ENCODE measurements around the gene ORAI3. TPM values are rescaled to one million over a fixed set of nuclear protein-coding genes. Genes with fewer than 3 reads are reported as not detected.

ORAI3 gene
- total and polyA plus RNA-seq, 2 of the 13 experiments (the other 11 are each of a cell fraction or from before 2014, with no cell fraction given): 11.4 to 32.0 TPM

DNA sequence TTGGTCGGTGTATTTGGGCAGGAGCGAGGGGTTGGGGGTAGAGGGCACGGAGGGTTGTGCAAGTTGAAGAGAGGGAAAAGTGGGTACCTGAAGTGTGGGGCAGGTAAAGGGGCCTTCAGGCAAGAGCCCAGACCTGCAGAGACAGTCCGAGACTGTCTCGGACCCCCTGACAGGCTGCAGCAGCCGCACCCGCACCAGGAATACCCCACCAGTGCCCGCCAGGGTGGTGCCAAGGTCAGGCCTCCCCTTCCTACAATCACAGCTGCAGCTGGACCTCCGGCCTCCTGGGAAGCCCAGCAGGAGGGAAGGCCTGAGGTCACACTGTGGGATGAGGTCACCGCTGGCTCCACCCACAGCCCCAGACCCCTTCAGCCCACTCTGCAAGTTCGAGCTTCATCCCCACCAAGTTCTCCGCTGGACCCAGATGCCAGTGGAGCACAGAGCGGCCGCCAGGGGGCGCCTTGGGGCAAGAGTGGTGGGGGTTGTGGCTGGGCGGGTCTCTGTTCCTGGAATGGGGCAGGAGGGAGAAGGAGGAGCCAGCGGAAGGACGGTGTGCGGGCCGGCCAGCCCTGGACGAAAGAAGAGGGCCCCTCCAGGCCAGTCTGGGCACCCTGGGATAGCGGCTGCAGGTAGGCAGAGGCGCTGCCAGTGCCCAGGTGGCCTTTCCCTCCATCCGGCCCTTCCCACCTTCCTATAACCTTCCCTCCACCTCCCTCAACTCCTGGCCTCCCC lies 36.0 kb downstream of the ORAI3 start, which contains the start of gene HSD3B7 (continued):
- TF ChIP-seq ZNF607 (CRISPR knock-in tag; IDR thresholded peaks at IDR 0.05; ENCODE audit: borderline replicate concordance): no peak; the same call in 1 of the 2 replicates
- no peak for TF ChIP-seq ZNF615 (CRISPR knock-in tag; IDR thresholded peaks at IDR 0.05; ENCODE audit: borderline replicate concordance)
- no peak for TF ChIP-seq RCOR2 (CRISPR knock-in tag; IDR thresholded peaks at IDR 0.05)
- peak; percentile 81 for TF ChIP-seq PTBP1 (IDR thresholded peaks at IDR 0.05; ENCODE audit: low read depth, low read length, poor library complexity, severe bottlenecking)
- no peak; the same call in 1 of the 2 replicates for TF ChIP-seq ARNTL (CRISPR knock-in tag; IDR thresholded peaks at IDR 0.05)
- 0 out of 2 replicates have a peak, but pooled peaks have one; percentile 6 for TF ChIP-seq ZNF138 (CRISPR knock-in tag; IDR thresholded peaks at IDR 0.05; ENCODE audit: low read depth)
- TF ChIP-seq KLF13 (CRISPR knock-in tag; IDR thresholded peaks at IDR 0.05): no peak
- TF ChIP-seq MIER3 (CRISPR knock-in tag; IDR thresholded peaks at IDR 0.05; ENCODE audit: borderline replicate concordance): 0 out of 2 replicates have a peak, but pooled peaks have one; percentile 65
- 0 out of 2 replicates have a peak, but pooled peaks have one; percentile 61 for TF ChIP-seq NR1H2 (CRISPR knock-in tag; IDR thresholded peaks at IDR 0.05; ENCODE audit: borderline replicate concordance, low read depth)
- peak; percentile 68 for TF ChIP-seq ELF1 (CRISPR knock-in tag; IDR thresholded peaks at IDR 0.05)
- TF ChIP-seq TAF1 (CRISPR knock-in tag; IDR thresholded peaks at IDR 0.05): peak; percentile 59; the same call in 1 of the 2 replicates
- no peak for TF ChIP-seq PBX3 (CRISPR knock-in tag; IDR thresholded peaks at IDR 0.05; ENCODE audit: borderline replicate concordance)
- 0 out of 2 replicates have a peak, but pooled peaks have one; percentile 23 for TF ChIP-seq TRIM24 (CRISPR knock-in tag; IDR thresholded peaks at IDR 0.05)
- TF ChIP-seq, protein P1, sequence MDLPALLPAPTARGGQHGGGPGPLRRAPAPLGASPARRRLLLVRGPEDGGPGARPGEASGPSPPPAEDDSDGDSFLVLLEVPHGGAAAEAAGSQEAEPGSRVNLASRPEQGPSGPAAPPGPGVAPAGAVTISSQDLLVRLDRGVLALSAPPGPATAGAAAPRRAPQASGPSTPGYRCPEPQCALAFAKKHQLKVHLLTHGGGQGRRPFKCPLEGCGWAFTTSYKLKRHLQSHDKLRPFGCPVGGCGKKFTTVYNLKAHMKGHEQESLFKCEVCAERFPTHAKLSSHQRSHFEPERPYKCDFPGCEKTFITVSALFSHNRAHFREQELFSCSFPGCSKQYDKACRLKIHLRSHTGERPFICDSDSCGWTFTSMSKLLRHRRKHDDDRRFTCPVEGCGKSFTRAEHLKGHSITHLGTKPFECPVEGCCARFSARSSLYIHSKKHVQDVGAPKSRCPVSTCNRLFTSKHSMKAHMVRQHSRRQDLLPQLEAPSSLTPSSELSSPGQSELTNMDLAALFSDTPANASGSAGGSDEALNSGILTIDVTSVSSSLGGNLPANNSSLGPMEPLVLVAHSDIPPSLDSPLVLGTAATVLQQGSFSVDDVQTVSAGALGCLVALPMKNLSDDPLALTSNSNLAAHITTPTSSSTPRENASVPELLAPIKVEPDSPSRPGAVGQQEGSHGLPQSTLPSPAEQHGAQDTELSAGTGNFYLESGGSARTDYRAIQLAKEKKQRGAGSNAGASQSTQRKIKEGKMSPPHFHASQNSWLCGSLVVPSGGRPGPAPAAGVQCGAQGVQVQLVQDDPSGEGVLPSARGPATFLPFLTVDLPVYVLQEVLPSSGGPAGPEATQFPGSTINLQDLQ (CRISPR knock-in tag; IDR thresholded peaks at IDR 0.05): peak; percentile 68
- TF ChIP-seq STAT5B (CRISPR knock-in tag; IDR thresholded peaks at IDR 0.05): peak; percentile 60; the same call in 1 of the 2 replicates
- peak; percentile 91 for TF ChIP-seq KDM2A (CRISPR knock-in tag; IDR thresholded peaks at IDR 0.05; ENCODE audit: borderline replicate concordance, low read depth)
- TF ChIP-seq SIN3B (IDR thresholded peaks at IDR 0.05; ENCODE audit: low read length): 0 out of 2 replicates have a peak, but pooled peaks have one; percentile 13
- TF ChIP-seq ZNF225 (CRISPR knock-in tag; IDR thresholded peaks at IDR 0.05): peak; percentile 50; the same call in 1 of the 2 replicates
- TF ChIP-seq CC2D1A (CRISPR knock-in tag; IDR thresholded peaks at IDR 0.05): 0 out of 2 replicates have a peak, but pooled peaks have one; percentile 63
- TF ChIP-seq SETDB1 (CRISPR knock-in tag; IDR thresholded peaks at IDR 0.05; ENCODE audit: borderline replicate concordance): no peak
- TF ChIP-seq HOXA7 (CRISPR knock-in tag; IDR thresholded peaks at IDR 0.05): no peak
- 0 out of 2 replicates have a peak, but pooled peaks have one; percentile 73 for TF ChIP-seq KLF12 (CRISPR knock-in tag; IDR thresholded peaks at IDR 0.05; ENCODE audit: borderline replicate concordance)
- 0 out of 2 replicates have a peak, but pooled peaks have one; percentile 60 for TF ChIP-seq ZNF709 (CRISPR knock-in tag; IDR thresholded peaks at IDR 0.05)
- TF ChIP-seq, protein P2, sequence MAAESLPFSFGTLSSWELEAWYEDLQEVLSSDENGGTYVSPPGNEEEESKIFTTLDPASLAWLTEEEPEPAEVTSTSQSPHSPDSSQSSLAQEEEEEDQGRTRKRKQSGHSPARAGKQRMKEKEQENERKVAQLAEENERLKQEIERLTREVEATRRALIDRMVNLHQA (CRISPR knock-in tag; IDR thresholded peaks at IDR 0.05): no peak
- TF ChIP-seq JDP2 (CRISPR knock-in tag; IDR thresholded peaks at IDR 0.05; ENCODE audit: borderline replicate concordance): no peak
- no peak for TF ChIP-seq ZNF652 (CRISPR knock-in tag; IDR thresholded peaks at IDR 0.05; ENCODE audit: borderline replicate concordance, low read depth)
- 0 out of 2 replicates have a peak, but pooled peaks have one; percentile 6 for TF ChIP-seq HDAC1 (CRISPR knock-in tag; IDR thresholded peaks at IDR 0.05)
